GM12878 (cell line): Measurements from ENCODE around the gene PHLPP1. TPM values are rescaled to one million over a fixed set of nuclear protein-coding genes. Genes with fewer than 3 reads are reported as not detected.

ENCODE experiments used
- ATAC-seq: fragments of 200-7000 bp; cut with Tn5 transposase; 3 replicates; pipeline ENCODE4 v1.9.1; 2020; ENCODE audit warnings: mild to moderate bottlenecking, moderate library complexity
- BruUV-seq: library from RNA; stranded (reverse); fragments of 400-500 nt; replicated peaks from 2 replicates; lab custom pipeline; 2021; lab: Mats Ljungman, UMichigan
- CTCF ChIA-PET: fragments of 300-600 bp; sonication (Branson Sonifier 250); formaldehyde crosslinking; extraction: SDS; loops from one replicate; lab custom pipeline; 2021; ENCODE audit warnings: inconsistent platforms; lab: Yijun Ruan, JAX
- POLR2A ChIA-PET: fragments of 350-600 bp; formaldehyde crosslinking; extraction: SDS; loops from one replicate; lab custom pipeline; 2021; ENCODE audit warnings: inconsistent platforms; lab: Charles Lee
- RAD21 ChIA-PET: fragments of 300-600 bp; sonication (Branson Sonifier 250); formaldehyde crosslinking; loops from one replicate; lab custom pipeline; 2023; ENCODE audit warnings: antibody characterized with exemption; ENCODE audit not compliant: unreplicated experiment; lab: Charles Lee
- SMC1A ChIA-PET: fragments of 300-600 bp; sonication (Branson Sonifier 250); formaldehyde crosslinking; loops from one replicate; lab custom pipeline; 2023; ENCODE audit not compliant: unreplicated experiment, uncharacterized antibody; lab: Charles Lee
- DNase-seq: peaks from one replicate; pipeline ENCODE4 v3.0.0-alpha.2; 2011; ENCODE audit warnings: low read depth, low spot score
- FAIRE-seq: peaks from 3 replicates; lab custom pipeline; 2011; peaks lifted over from hg19 to GRCh38; lab: Jason Lieb, UNC
- H2AFZ ChIP-seq: 2 replicates; pipeline ENCODE4 v1.6.0; 2011; ENCODE audit warnings: low read depth, low read length, control low read depth; ENCODE audit not compliant: control insufficient read depth
- H3K27ac ChIP-seq: 2 replicates; pipeline ENCODE4 v1.5.1; 2011; ENCODE audit warnings: control low read depth; ENCODE audit not compliant: control insufficient read depth, insufficient read depth
- H3K27me3 ChIP-seq, 2 experiments: replicated peaks in 1 of 2; 2 replicates each; pipeline versions ENCODE4 v1.6.0 to v1.6.1; 2011; ENCODE audit warnings: low read length in 1 of 2; ENCODE audit not compliant: control insufficient read depth in 2 of 2, insufficient read depth in 2 of 2
- H3K36me3 ChIP-seq, 2 experiments: 2 replicates each; pipeline ENCODE4 v1.5.1; 2011; ENCODE audit warnings: low read length in 1 of 2; ENCODE audit not compliant: control insufficient read depth in 2 of 2, insufficient read depth in 2 of 2
- H3K4me1 ChIP-seq: 2 replicates; pipeline ENCODE4 v1.6.1; 2011; ENCODE audit warnings: mild to moderate bottlenecking, low read length, moderate library complexity, mixed read lengths; ENCODE audit not compliant: control insufficient read depth, insufficient read depth
- H3K4me2 ChIP-seq: 2 replicates; pipeline ENCODE4 v1.6.0; 2011; ENCODE audit warnings: control low read depth; ENCODE audit not compliant: control insufficient read depth, insufficient read depth
- H3K4me3 ChIP-seq: fragments of 200-600 bp; sonication (generic); 2 replicates; pipeline ENCODE4 v1.5.1; 2016
- H3K79me2 ChIP-seq: 2 replicates; pipeline ENCODE4 v1.6.0; 2011; ENCODE audit warnings: low read length; ENCODE audit not compliant: control insufficient read depth, insufficient read depth
- H3K9ac ChIP-seq: 2 replicates; pipeline ENCODE4 v1.8.0; 2011; ENCODE audit warnings: low read length, control low read depth, mixed read lengths; ENCODE audit not compliant: control insufficient read depth, insufficient read depth
- H3K9me3 ChIP-seq: replicated peaks from 3 replicates; pipeline ENCODE4 v1.5.1; 2011; ENCODE audit warnings: mild to moderate bottlenecking, low read length; ENCODE audit not compliant: control insufficient read depth, insufficient read depth
- H4K20me1 ChIP-seq: 2 replicates; pipeline ENCODE4 v1.6.0; 2011; ENCODE audit not compliant: control insufficient read depth, insufficient read depth
- BRCA1 ChIP-seq: IDR thresholded peaks from 2 replicates; pipeline ENCODE4 v1.6.1; 2011; ENCODE audit warnings: low read depth, low read length, improper control_type of control experiment
- IKZF2 ChIP-seq, 2 experiments: fragments of 450-650 bp; IDR thresholded peaks; 2 replicates each; pipeline ENCODE4 v1.6.1; 2017; ENCODE audit warnings: mild to moderate bottlenecking in 2 of 2, moderate library complexity in 2 of 2
- KLF5 ChIP-seq: fragments of 450-650 bp; IDR thresholded peaks from 2 replicates; pipeline ENCODE4 v1.6.1; 2014; ENCODE audit warnings: mild to moderate bottlenecking; ENCODE audit not compliant: partially characterized antibody
- MXI1 ChIP-seq: fragments of 150-350 bp; IDR thresholded peaks from 2 replicates; pipeline ENCODE4 v1.6.1; 2011; ENCODE audit warnings: low read depth, mild to moderate bottlenecking, inconsistent platforms, low read length, improper control_type of control experiment
- NRF1 ChIP-seq: conservative IDR thresholded peaks from 2 replicates; pipeline ENCODE4 v1.6.1; 2011; ENCODE audit warnings: mild to moderate bottlenecking, low read depth, low read length, improper control_type of control experiment
- RCOR1 ChIP-seq: conservative IDR thresholded peaks from 2 replicates; pipeline ENCODE4 v1.6.1; 2012; ENCODE audit warnings: low read depth, low read length, improper control_type of control experiment
- SREBF1 ChIP-seq: IDR thresholded peaks from 2 replicates; pipeline ENCODE4 v1.6.1; 2012; ENCODE audit warnings: mild to moderate bottlenecking, low read length
- WGBS: methylation state at CpG from one replicate; pipeline ENCODE4 v1.1.6; 2016; ENCODE audit warnings: low lambda C conversion rate; ENCODE audit not compliant: insufficient replicate concordance, insufficient coverage; ENCODE audit errors: missing lambda C conversion rate; 5-methylcytosine and 5-hydroxymethylcytosine counted together
- in situ Hi-C: fragments of 300-500 bp; cut with MboI; formaldehyde crosslinking; loops from 9 replicates; pipeline ENCODE4 v1.14.3; 2018; ENCODE audit warnings: mixed read lengths
- intact Hi-C: fragments of 100-400 bp; cut with micrococcal nuclease; formaldehyde crosslinking; loops from one replicate; pipeline ENCODE4 v1.14.2; 2022; ENCODE audit not compliant: unreplicated experiment
- polyA plus RNA-seq, 11 experiments: library from polyadenylated mRNA; depleted of rRNA in 4 of 11; unstranded in 6 of 11; stranded (reverse) in 5 of 11; fragments of >200 nt; fragmentation: Nextera tagmentation in 4 of 11; fragmentation: Illumina TruSeq in 1 of 11; extraction: Ambion mirVana in 4 of 11; extraction: Trizol in 1 of 11; gene quantifications; 1 replicate in 1 of 11; 2 replicates in 10 of 11; pipeline versions ENCODE4 v1.2.1 to v1.2.3, GENCODE V29; 2011 to 2016; ENCODE audit warnings: inconsistent platforms in 2 of 11, missing spikeins in 2 of 11, low read depth in 1 of 11
- total RNA-seq, 4 experiments: library from RNA; depleted of rRNA in 3 of 4; stranded (reverse); fragments of >200 nt in 3 of 4; fragmentation: Illumina TruSeq in 1 of 4; extraction: Trizol in 1 of 4; gene quantifications; 2 replicates each; pipeline versions ENCODE4 v1.2.1 to v1.2.3, GENCODE V29; 2013 to 2021
- TF ChIP-seq, protein P1 (sequence below): fragments of 450-650 bp; IDR thresholded peaks from 2 replicates; pipeline ENCODE4 v1.6.1; 2017; ENCODE audit warnings: mild to moderate bottlenecking

Gene PHLPP1
- total and polyA plus RNA-seq, 10 of the 15 experiments (the other 5 are each of a cell fraction or from before 2014, with no cell fraction given), result 0.42 to 7.0 (median 1.9) TPM

DNA sequence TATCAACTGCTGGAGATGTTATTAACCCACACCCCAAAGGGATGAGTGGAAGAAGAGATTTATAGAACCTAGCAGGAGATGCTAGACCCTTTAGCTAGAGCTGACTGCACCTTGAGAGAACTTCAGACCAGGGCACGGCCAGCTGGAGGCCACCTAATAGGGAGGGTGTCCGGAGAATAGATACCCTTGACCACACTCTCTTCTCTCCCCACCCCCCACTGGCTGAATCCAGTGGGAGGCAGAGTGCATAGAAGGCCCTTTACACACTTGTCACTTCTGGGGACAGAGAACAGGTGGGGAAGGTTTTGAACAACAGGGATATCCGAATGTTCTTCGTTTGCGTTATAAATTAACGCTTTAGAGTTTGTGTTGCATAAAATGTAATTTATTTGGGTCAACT lies 84.6 kb downstream of the PHLPP1 start:
- ATAC-seq (no peak), DNase-seq (no peak), FAIRE-seq (no peak)
- Histone ChIP-seq H3K27ac (no peak overlapping the region), H3K4me2 (no peak overlapping the region), H2AFZ (no peak overlapping the region), H3K79me2 (no peaks in the 10 kb centered on the region), H4K20me1 (no peaks in the 10 kb centered on the region), H3K27me3 (no peaks in the 10 kb centered on the region), H3K36me3 (no peaks in the 10 kb centered on the region), H3K9me3 (no peaks in the 10 kb centered on the region), H3K4me3 (no peak overlapping the region), H3K4me1 (no peaks in the 10 kb centered on the region), H3K9ac (no peak overlapping the region)
- POLR2A ChIA-PET, result no interaction called here
- RAD21 ChIA-PET, result no interaction called here
- intact Hi-C loops (no loop called here), in situ Hi-C loops (no loop called here)
- SMC1A ChIA-PET, result interaction anchor here (1.0 to 1.4 kb wide), 4 partner anchors 8 to 23 kb away, joined by 3 read pairs; no protein-coding TSS in a partner anchor
- no TSS peak for BruUV-seq
- CTCF ChIA-PET, result no interaction called here
- 85% methylated on average over 6 of the region's 6 CpGs for WGBS
- TF ChIP-seq NRF1, result no peak
- no peak for TF ChIP-seq RCOR1
- TF ChIP-seq IKZF2 (IDR thresholded peaks at IDR 0.05), result no peak
- no peak for TF ChIP-seq MXI1
- TF ChIP-seq KLF5, result no peak
- TF ChIP-seq, protein P1, sequence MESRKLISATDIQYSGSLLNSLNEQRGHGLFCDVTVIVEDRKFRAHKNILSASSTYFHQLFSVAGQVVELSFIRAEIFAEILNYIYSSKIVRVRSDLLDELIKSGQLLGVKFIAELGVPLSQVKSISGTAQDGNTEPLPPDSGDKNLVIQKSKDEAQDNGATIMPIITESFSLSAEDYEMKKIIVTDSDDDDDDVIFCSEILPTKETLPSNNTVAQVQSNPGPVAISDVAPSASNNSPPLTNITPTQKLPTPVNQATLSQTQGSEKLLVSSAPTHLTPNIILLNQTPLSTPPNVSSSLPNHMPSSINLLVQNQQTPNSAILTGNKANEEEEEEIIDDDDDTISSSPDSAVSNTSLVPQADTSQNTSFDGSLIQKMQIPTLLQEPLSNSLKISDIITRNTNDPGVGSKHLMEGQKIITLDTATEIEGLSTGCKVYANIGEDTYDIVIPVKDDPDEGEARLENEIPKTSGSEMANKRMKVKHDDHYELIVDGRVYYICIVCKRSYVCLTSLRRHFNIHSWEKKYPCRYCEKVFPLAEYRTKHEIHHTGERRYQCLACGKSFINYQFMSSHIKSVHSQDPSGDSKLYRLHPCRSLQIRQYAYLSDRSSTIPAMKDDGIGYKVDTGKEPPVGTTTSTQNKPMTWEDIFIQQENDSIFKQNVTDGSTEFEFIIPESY, result no peak
- TF ChIP-seq SREBF1, result no peak
- TF ChIP-seq BRCA1, result no peak
